Measurements from ENCODE around the gene TMEM222. TPM values are rescaled to one million over a fixed set of nuclear protein-coding genes. Genes with fewer than 3 reads are reported as not detected.

TMEM222 gene
- total and polyA plus RNA-seq, 2 experiments from 2014 or later: 53.0 to 59.0 TPM

GRCh38 chr1:27368869-27369582 is 47.1 kb downstream of the TMEM222 start:
- no peak overlapping the region for H3K9ac ChIP-seq
- no peak overlapping the region for H3K27ac ChIP-seq
- no peaks in the 10 kb centered on the region for H3K27me3 ChIP-seq (replicated peaks; ENCODE audit: insufficient read depth)
- TF ChIP-seq EZH2phosphoT487 (IDR thresholded peaks at IDR 0.05; ENCODE audit: insufficient read depth, low read depth) (no peak), EZH2 (IDR thresholded peaks at IDR 0.05; ENCODE audit: insufficient read depth, poor library complexity, severe bottlenecking) (no peak)
- no peak overlapping the region for H3K4me3 ChIP-seq
- no peaks in the 10 kb centered on the region for H4K20me1 ChIP-seq (ENCODE audit: insufficient read depth)
- in situ Hi-C loops (cut with MboI): no loop called here
- no peak overlapping the region for H2AFZ ChIP-seq
- H3F3A ChIP-seq (ENCODE audit: insufficient read depth): no peaks in the 10 kb centered on the region
- H3K9me3 ChIP-seq (ENCODE audit: low read depth): no peaks in the 10 kb centered on the region
- H3K9me2 ChIP-seq (ENCODE audit: insufficient read depth): no peaks in the 10 kb centered on the region
- H3K4me2 ChIP-seq (ENCODE audit: unreplicated experiment): no peak overlapping the region
- peaks cover 11% of the 10 kb centered on the region for H3K79me2 ChIP-seq (ENCODE audit: insufficient read depth)
- WGBS, 2 experiments (ENCODE audit: low coverage in 1 of 2, low lambda C conversion rate in 2 of 2, missing lambda C conversion rate in 2 of 2): 76 to 77% methylated on average over 13 of the region's 13 CpGs
- DNase-seq: peak; percentile 53
- H3K4me1 ChIP-seq (ENCODE audit: insufficient read depth): peaks cover 15% of the 10 kb centered on the region
- no peaks in the 10 kb centered on the region for H3K36me3 ChIP-seq (ENCODE audit: low read depth)

GRCh38 chr1:27372022-27372807 is 50.3 kb downstream of the TMEM222 start:
- H2AFZ ChIP-seq: no peak overlapping the region
- H3K4me1 ChIP-seq (ENCODE audit: insufficient read depth): peaks cover 5% of the 10 kb centered on the region
- no peak overlapping the region for H3K27ac ChIP-seq
- in situ Hi-C loops (cut with MboI): no loop called here
- no peaks in the 10 kb centered on the region for H3K36me3 ChIP-seq (ENCODE audit: low read depth)
- H3K27me3 ChIP-seq (replicated peaks; ENCODE audit: insufficient read depth): no peaks in the 10 kb centered on the region
- H3K4me3 ChIP-seq: no peak overlapping the region
- H3K9me3 ChIP-seq (ENCODE audit: low read depth): no peaks in the 10 kb centered on the region
- no peak overlapping the region for H3K9ac ChIP-seq
- WGBS, 2 experiments (ENCODE audit: low coverage in 1 of 2, low lambda C conversion rate in 2 of 2, missing lambda C conversion rate in 2 of 2): 82 to 86% methylated on average over 19 of the region's 19 CpGs
- no peak for DNase-seq
- no peak for TF ChIP-seq EZH2phosphoT487 (IDR thresholded peaks at IDR 0.05; ENCODE audit: insufficient read depth, low read depth)
- no peak for TF ChIP-seq EZH2 (IDR thresholded peaks at IDR 0.05; ENCODE audit: insufficient read depth, poor library complexity, severe bottlenecking)
- no peaks in the 10 kb centered on the region for H3K9me2 ChIP-seq (ENCODE audit: insufficient read depth)
- H3K79me2 ChIP-seq (ENCODE audit: insufficient read depth): no peaks in the 10 kb centered on the region
- no peak overlapping the region for H3K4me2 ChIP-seq (ENCODE audit: unreplicated experiment)
- H4K20me1 ChIP-seq (ENCODE audit: insufficient read depth): no peaks in the 10 kb centered on the region
- no peaks in the 10 kb centered on the region for H3F3A ChIP-seq (ENCODE audit: insufficient read depth)

DNA sequence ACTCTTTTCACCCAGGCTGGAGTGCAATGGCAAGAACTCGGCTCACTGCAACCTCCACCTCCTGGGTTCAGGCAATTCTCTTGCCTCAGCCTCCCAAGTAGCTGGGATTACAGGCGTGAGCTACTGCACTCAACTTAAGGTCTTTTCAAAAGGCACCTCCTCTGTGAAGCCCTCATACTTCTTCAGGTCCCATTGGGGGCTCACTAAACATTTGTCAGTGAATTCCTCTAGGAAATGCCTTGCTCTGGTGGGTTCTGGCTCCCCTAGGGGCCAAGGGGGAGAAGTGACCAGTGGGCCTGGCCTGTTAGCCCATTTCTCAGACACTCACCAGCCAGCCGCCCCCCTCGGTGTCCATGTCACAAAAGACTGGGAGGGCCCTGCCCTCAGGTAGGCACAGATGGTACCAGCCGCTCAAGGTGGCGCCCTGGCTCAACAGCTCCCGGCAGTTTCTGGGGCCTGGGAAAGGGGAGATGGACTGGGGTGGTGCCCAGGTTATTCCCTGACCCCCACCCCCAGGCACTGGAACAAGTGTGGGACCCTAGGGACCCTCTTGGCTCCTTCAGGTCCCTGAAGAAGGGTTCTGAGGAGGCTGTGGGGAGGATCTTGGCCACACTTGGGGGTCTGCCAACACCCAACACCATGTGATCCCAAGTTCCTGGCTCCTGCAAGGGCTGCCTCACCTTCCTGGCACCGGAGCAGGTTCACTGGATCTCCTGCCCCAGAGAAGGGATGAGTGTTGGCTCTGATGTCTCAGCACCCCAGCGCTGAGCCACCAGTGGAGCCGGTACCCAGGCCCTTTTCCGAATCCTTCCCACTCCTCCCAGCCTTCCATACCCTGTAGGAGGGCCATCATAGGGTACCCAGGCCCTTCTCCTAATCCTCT is 51.1 kb downstream of the TMEM222 start:
- H3K79me2 ChIP-seq (ENCODE audit: insufficient read depth): no peaks in the 10 kb centered on the region
- no peak overlapping the region for H3K4me2 ChIP-seq (ENCODE audit: unreplicated experiment)
- no peak overlapping the region for H3K9ac ChIP-seq
- H3F3A ChIP-seq (ENCODE audit: insufficient read depth): no peaks in the 10 kb centered on the region
- H3K4me1 ChIP-seq (ENCODE audit: insufficient read depth): no peaks in the 10 kb centered on the region
- no peak overlapping the region for H3K4me3 ChIP-seq
- H3K9me3 ChIP-seq (ENCODE audit: low read depth): no peaks in the 10 kb centered on the region
- in situ Hi-C loops (cut with MboI): no loop called here
- no peak overlapping the region for H2AFZ ChIP-seq
- no peak for TF ChIP-seq EZH2 (IDR thresholded peaks at IDR 0.05; ENCODE audit: insufficient read depth, poor library complexity, severe bottlenecking)
- no peak for TF ChIP-seq EZH2phosphoT487 (IDR thresholded peaks at IDR 0.05; ENCODE audit: insufficient read depth, low read depth)
- H3K36me3 ChIP-seq (ENCODE audit: low read depth): no peaks in the 10 kb centered on the region
- no peaks in the 10 kb centered on the region for H3K9me2 ChIP-seq (ENCODE audit: insufficient read depth)
- DNase-seq: peak; percentile 34
- no peaks in the 10 kb centered on the region for H4K20me1 ChIP-seq (ENCODE audit: insufficient read depth)
- H3K27me3 ChIP-seq (replicated peaks; ENCODE audit: insufficient read depth): no peaks in the 10 kb centered on the region
- WGBS, 2 experiments (ENCODE audit: low coverage in 1 of 2, low lambda C conversion rate in 2 of 2, missing lambda C conversion rate in 2 of 2): 90% methylated on average over 11 of the region's 11 CpGs
- H3K27ac ChIP-seq: no peak overlapping the region

DNA sequence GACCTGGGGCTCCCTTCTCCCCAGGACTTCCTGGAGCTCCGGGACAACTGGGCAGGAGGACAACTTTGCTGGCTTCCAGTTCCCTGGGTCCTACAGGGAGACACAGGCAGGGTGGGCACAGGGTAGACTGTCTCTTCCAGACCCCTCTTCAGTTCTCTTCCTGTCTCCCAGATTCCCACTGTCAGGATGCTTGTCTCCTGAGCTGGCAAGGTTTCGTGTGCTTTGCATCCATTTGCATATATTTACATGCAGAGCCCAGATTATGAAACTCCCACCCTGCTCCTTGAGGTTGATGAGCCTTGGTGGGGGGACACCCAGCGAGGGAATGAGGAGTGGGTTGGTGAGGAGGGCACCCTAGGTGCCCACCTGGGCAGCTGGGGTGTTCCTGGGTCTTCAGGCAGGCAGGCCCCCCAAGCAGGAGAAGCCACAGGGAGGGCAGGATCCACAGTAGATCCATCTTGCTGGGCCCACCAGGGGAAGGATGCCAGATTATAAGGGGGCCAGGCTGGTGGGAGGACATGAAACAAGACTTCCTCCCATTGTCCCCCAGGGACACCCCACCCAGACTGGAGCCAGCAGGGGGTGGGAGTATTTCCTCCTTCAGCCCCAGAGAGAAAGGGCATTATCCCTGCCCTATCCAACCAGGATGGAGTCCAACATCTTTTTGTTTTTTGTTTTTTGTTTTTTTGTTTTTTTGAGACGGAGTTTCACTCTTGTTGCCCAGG is 52.6 kb downstream of the TMEM222 start, which contains the start of gene FCN3:
Gene FCN3, minus strand, starts transcription at position 463 of the 725 bp plus-strand sequence. Its CDS starts 6 bp downstream, at position 457.
- Histone ChIP-seq H3K79me2 (ENCODE audit: insufficient read depth) (no peaks in the 10 kb centered on the region), H3K9me3 (ENCODE audit: low read depth) (no peaks in the 10 kb centered on the region), H3K9ac (no peak within 1 kb of the TSS), H3K9me2 (ENCODE audit: insufficient read depth) (no peaks in the 10 kb centered on the region), H2AFZ (no peak within 1 kb of the TSS), H3K4me3 (no peak within 1 kb of the TSS), H4K20me1 (ENCODE audit: insufficient read depth) (no peaks in the 10 kb centered on the region), H3K27me3 (replicated peaks; ENCODE audit: insufficient read depth) (no peaks in the 10 kb centered on the region), H3K36me3 (ENCODE audit: low read depth) (no peaks in the 10 kb centered on the region), H3K4me2 (ENCODE audit: unreplicated experiment) (no peak within 1 kb of the TSS), H3K4me1 (ENCODE audit: insufficient read depth) (no peaks in the 10 kb centered on the region), H3F3A (ENCODE audit: insufficient read depth) (no peaks in the 10 kb centered on the region), H3K27ac (no peak within 1 kb of the TSS)
- no peak for DNase-seq
- WGBS, 2 experiments (ENCODE audit: low coverage in 1 of 2, low lambda C conversion rate in 2 of 2, missing lambda C conversion rate in 2 of 2): 63 to 64% methylated on average over 4 of the region's 4 CpGs
- in situ Hi-C loops (cut with MboI): no loop called here
- TF ChIP-seq EZH2phosphoT487 (IDR thresholded peaks at IDR 0.05; ENCODE audit: insufficient read depth, low read depth): no peak
- TF ChIP-seq EZH2 (IDR thresholded peaks at IDR 0.05; ENCODE audit: insufficient read depth, poor library complexity, severe bottlenecking): no peak
